ENCODE results near the gene RND1.
"Not testable (repeated sequence)": the region's sequence is repeated elsewhere in the genome, so short reads cannot be mapped to it uniquely, and the experiment has no call there.

Gene RND1

GRCh38 chr12:48865281-48866051, at the start of gene RND1:
Gene RND1, minus strand, starts transcription at chr12:48865870. Its CDS starts 103 bp downstream, at chr12:48865767.
- Histone ChIP-seq H3K4me3 (ENCODE audit: severe bottlenecking) (peak within 1 kb of the TSS; percentile 38), H3K9me3 (ENCODE audit: severe bottlenecking) (no peaks in the 10 kb centered on the region), H3K36me3 (ENCODE audit: low read depth) (no peaks in the 10 kb centered on the region), H3K4me1 (ENCODE audit: insufficient read depth, poor library complexity, severe bottlenecking) (peaks cover 9% of the 10 kb centered on the region), H3K27ac (ENCODE audit: poor library complexity, severe bottlenecking) (no peak within 1 kb of the TSS), H3K27me3 (ENCODE audit: insufficient read depth, poor library complexity, severe bottlenecking) (no peaks in the 10 kb centered on the region)
- TF ChIP-seq, protein P1, sequence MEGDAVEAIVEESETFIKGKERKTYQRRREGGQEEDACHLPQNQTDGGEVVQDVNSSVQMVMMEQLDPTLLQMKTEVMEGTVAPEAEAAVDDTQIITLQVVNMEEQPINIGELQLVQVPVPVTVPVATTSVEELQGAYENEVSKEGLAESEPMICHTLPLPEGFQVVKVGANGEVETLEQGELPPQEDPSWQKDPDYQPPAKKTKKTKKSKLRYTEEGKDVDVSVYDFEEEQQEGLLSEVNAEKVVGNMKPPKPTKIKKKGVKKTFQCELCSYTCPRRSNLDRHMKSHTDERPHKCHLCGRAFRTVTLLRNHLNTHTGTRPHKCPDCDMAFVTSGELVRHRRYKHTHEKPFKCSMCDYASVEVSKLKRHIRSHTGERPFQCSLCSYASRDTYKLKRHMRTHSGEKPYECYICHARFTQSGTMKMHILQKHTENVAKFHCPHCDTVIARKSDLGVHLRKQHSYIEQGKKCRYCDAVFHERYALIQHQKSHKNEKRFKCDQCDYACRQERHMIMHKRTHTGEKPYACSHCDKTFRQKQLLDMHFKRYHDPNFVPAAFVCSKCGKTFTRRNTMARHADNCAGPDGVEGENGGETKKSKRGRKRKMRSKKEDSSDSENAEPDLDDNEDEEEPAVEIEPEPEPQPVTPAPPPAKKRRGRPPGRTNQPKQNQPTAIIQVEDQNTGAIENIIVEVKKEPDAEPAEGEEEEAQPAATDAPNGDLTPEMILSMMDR (IDR thresholded peaks at IDR 0.05; ENCODE audit: poor library complexity, severe bottlenecking): no peak
- peak; percentile 86 for DNase-seq (ENCODE audit: low spot score)
- ATAC-seq (ENCODE audit: low read depth): peak; percentile 94

GRCh38 chr12:48910196-48910595, 44.5 kb upstream of the RND1 start:
- no peak overlapping the region for H3K27ac ChIP-seq (ENCODE audit: poor library complexity, severe bottlenecking)
- no peaks in the 10 kb centered on the region for H3K9me3 ChIP-seq (ENCODE audit: severe bottlenecking)
- DNase-seq (ENCODE audit: low spot score): no peak
- H3K4me1 ChIP-seq (ENCODE audit: insufficient read depth, poor library complexity, severe bottlenecking): no peaks in the 10 kb centered on the region
- TF ChIP-seq, protein P1 (IDR thresholded peaks at IDR 0.05; ENCODE audit: poor library complexity, severe bottlenecking): no peak
- ATAC-seq (ENCODE audit: low read depth): no peak
- no peak overlapping the region for H3K4me3 ChIP-seq (ENCODE audit: severe bottlenecking)
- H3K36me3 ChIP-seq (ENCODE audit: low read depth): no peaks in the 10 kb centered on the region
- no peaks in the 10 kb centered on the region for H3K27me3 ChIP-seq (ENCODE audit: insufficient read depth, poor library complexity, severe bottlenecking)

GRCh38 chr12:48909698-48910097, 44.0 kb upstream of the RND1 start:
- ATAC-seq (ENCODE audit: low read depth); DNase-seq (ENCODE audit: low spot score); H3K36me3 ChIP-seq (ENCODE audit: low read depth); H3K27ac ChIP-seq (ENCODE audit: poor library complexity, severe bottlenecking); H3K9me3 ChIP-seq (ENCODE audit: severe bottlenecking); H3K4me3 ChIP-seq (ENCODE audit: severe bottlenecking); H3K4me1 ChIP-seq (ENCODE audit: insufficient read depth, poor library complexity, severe bottlenecking); H3K27me3 ChIP-seq (ENCODE audit: insufficient read depth, poor library complexity, severe bottlenecking): not testable (repeated sequence)

GRCh38 chr12:48907245-48907644, 41.6 kb upstream of the RND1 start:
- H3K36me3 ChIP-seq (ENCODE audit: low read depth): no peaks in the 10 kb centered on the region
- no peak overlapping the region for H3K27ac ChIP-seq (ENCODE audit: poor library complexity, severe bottlenecking)
- DNase-seq (ENCODE audit: low spot score): no peak
- H3K9me3 ChIP-seq (ENCODE audit: severe bottlenecking): no peaks in the 10 kb centered on the region
- H3K4me1 ChIP-seq (ENCODE audit: insufficient read depth, poor library complexity, severe bottlenecking): no peaks in the 10 kb centered on the region
- no peak for ATAC-seq (ENCODE audit: low read depth)
- no peak overlapping the region for H3K4me3 ChIP-seq (ENCODE audit: severe bottlenecking)
- H3K27me3 ChIP-seq (ENCODE audit: insufficient read depth, poor library complexity, severe bottlenecking): no peaks in the 10 kb centered on the region
- TF ChIP-seq, protein P1 (IDR thresholded peaks at IDR 0.05; ENCODE audit: poor library complexity, severe bottlenecking): no peak

GRCh38 chr12:48903982-48904411, 38.3 kb upstream of the RND1 start:
- H3K4me3 ChIP-seq (ENCODE audit: severe bottlenecking): peak overlapping the region; percentile 11
- ATAC-seq (ENCODE audit: low read depth) (peak; percentile 70), DNase-seq (ENCODE audit: low spot score) (no peak)
- no peaks in the 10 kb centered on the region for H3K36me3 ChIP-seq (ENCODE audit: low read depth)
- H3K27me3 ChIP-seq (ENCODE audit: insufficient read depth, poor library complexity, severe bottlenecking): no peaks in the 10 kb centered on the region
- no peaks in the 10 kb centered on the region for H3K4me1 ChIP-seq (ENCODE audit: insufficient read depth, poor library complexity, severe bottlenecking)
- H3K9me3 ChIP-seq (ENCODE audit: severe bottlenecking): no peaks in the 10 kb centered on the region
- no peak overlapping the region for H3K27ac ChIP-seq (ENCODE audit: poor library complexity, severe bottlenecking)
- TF ChIP-seq, protein P1 (IDR thresholded peaks at IDR 0.05; ENCODE audit: poor library complexity, severe bottlenecking): peak; percentile 11

Measured in RWPE2 (cell line).